ENCODE measurements around the gene CHPF2.

The CHPF2 gene, protein sequence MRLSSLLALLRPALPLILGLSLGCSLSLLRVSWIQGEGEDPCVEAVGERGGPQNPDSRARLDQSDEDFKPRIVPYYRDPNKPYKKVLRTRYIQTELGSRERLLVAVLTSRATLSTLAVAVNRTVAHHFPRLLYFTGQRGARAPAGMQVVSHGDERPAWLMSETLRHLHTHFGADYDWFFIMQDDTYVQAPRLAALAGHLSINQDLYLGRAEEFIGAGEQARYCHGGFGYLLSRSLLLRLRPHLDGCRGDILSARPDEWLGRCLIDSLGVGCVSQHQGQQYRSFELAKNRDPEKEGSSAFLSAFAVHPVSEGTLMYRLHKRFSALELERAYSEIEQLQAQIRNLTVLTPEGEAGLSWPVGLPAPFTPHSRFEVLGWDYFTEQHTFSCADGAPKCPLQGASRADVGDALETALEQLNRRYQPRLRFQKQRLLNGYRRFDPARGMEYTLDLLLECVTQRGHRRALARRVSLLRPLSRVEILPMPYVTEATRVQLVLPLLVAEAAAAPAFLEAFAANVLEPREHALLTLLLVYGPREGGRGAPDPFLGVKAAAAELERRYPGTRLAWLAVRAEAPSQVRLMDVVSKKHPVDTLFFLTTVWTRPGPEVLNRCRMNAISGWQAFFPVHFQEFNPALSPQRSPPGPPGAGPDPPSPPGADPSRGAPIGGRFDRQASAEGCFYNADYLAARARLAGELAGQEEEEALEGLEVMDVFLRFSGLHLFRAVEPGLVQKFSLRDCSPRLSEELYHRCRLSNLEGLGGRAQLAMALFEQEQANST

DNA sequence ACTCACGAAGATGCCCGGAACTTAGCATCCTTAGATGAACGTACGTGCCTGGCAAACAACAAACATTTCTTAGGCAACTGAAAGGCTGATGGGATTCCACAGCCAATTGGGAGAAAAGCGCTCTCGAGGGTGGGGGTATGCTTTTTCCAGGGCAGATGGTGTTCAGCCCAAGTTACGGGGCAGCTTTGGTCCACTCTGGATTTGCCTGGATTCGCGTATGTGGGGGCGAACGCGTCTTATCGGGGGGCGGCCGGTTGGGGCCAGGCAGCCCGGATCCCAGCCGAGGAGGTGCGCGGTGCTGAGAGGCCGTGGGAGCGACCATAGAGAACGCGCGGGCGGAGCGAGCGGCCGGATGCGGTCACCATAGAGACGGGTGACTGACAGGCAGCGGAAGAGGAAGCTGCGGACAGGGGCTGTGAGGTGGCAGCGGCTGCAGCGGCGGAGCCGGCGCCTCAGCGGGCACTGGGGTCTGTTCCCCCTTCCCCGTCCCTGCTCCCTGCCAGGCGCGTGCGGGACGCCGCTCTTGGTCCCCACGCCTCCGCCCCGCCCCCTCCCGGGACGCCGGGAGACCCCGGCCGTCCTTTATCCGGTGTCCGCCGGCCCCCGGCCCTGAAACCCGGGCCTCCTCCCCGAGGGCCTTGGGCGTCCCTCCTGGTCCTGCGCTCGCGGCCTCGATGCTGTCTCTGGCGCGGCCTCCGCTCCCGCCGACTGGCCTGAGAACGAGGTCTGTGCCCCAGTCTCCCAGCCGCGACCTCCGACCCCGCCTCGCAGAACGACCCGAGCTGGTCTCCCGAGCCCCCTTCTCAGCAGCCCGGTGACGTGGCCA is at the start of gene CHPF2:
Gene CHPF2, plus strand, starts transcription at position 393 of the 826 bp plus-strand sequence. CDS start 1,529 bp downstream, outside the sequence.
- DNase-seq (ENCODE audit: extremely low read depth in 1 of 2, low read depth in 1 of 2), result peak; percentile 83 to 88

GRCh38 chr7:151185762-151186639 is 46.3 kb upstream of the CHPF2 start:
- no peak for DNase-seq (ENCODE audit: extremely low read depth in 1 of 2, low read depth in 1 of 2)

GRCh38 chr7:151186640-151187408 is 45.5 kb upstream of the CHPF2 start, which contains the start of gene ASB10:
TSS of gene ASB10 (minus strand) at chr7:151187250. CDS start at chr7:151187130, 120 bp downstream.
- DNase-seq (ENCODE audit: extremely low read depth in 1 of 2, low read depth in 1 of 2), result no peak

GRCh38 chr7:151187409-151188251 is 44.7 kb upstream of the CHPF2 start:
- no peak for DNase-seq (ENCODE audit: extremely low read depth in 1 of 2, low read depth in 1 of 2)

GRCh38 chr7:151188252-151188542 is 44.1 kb upstream of the CHPF2 start:
- DNase-seq (ENCODE audit: extremely low read depth in 1 of 2, low read depth in 1 of 2), result no peak

- DNase-seq (ENCODE audit: extremely low read depth in 1 of 2, low read depth in 1 of 2), result no peak
Measured at GRCh38 chr7:151189038-151189437, 43.2 kb upstream of the CHPF2 start.

DNA sequence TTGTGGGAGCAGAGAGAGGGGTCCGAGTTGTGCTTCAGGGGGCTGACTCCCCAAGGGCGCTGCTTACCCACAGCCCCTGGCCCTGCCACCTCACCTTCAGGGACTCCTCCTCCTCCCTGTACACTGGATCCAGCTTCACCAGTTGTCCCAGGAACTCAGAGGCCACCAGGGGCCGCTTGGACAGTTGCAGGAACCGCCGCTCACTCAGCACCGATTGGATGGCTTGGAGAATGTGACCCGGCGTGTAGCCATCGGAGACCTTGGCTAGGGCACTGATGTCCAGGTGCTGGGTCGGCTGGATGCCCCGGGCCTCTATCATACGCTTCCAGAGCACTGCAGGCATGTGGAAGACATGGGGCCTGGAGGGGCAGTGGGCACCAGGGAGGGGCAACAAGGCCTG is 40.7 kb upstream of the CHPF2 start:
- DNase-seq (ENCODE audit: extremely low read depth in 1 of 2, low read depth in 1 of 2), result no peak

- no peak for DNase-seq (ENCODE audit: extremely low read depth in 1 of 2, low read depth in 1 of 2)
Measured at GRCh38 chr7:151192002-151192539, 40.2 kb upstream of the CHPF2 start.

GRCh38 chr7:151193203-151193978 is 38.9 kb upstream of the CHPF2 start:
- DNase-seq (ENCODE audit: extremely low read depth in 1 of 2, low read depth in 1 of 2), result no peak

GRCh38 chr7:151194188-151194587 is 38.1 kb upstream of the CHPF2 start:
- DNase-seq (ENCODE audit: extremely low read depth in 1 of 2, low read depth in 1 of 2), result no peak

- DNase-seq (ENCODE audit: extremely low read depth in 1 of 2, low read depth in 1 of 2), result no peak
Measured at GRCh38 chr7:151195616-151196450, 36.5 kb upstream of the CHPF2 start.

DNA sequence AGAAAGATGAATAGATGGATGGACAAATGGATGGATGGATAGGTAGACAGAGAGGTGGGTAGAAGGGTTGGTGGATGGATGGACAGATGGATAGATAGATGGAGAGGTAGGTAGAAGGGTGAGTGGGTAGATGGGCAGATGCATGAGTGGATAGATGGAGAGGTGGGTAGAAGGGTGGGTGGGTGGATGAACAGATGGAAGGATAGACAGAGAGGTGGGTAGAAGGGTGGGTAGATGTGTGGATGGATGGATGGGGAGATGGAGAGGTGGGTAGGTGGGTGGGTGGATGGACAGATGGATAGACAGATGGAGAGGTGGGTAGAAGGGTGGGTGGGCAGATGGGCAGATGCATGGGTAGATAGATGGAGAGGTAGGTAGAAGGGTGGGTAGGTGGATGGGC is 34.4 kb upstream of the CHPF2 start:
- no peak for DNase-seq (ENCODE audit: extremely low read depth in 1 of 2, low read depth in 1 of 2)

- no peak for DNase-seq (ENCODE audit: extremely low read depth in 1 of 2, low read depth in 1 of 2)
Measured at GRCh38 chr7:151198945-151199848, 33.1 kb upstream of the CHPF2 start.

DNA sequence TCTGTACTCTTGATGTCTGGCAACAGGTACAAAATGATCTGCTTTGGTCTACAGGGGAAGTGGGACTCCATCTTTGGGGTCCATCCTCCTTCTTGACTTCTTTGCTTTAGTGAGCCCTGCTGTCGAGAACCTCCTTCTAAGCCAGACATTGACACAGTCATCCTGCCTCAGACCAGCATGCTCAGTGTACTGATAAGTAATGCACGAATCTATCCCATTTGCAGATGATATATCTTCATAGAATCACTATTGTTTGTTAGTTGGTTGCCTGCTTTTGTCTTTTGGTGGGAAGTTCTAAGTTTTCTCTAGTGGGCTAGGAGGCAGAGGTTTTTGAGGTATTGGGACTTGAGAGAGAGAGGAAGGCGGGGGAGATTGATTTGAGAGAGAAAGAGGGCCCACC is 30.9 kb upstream of the CHPF2 start:
- DNase-seq (ENCODE audit: extremely low read depth in 1 of 2, low read depth in 1 of 2), result no peak

DNA sequence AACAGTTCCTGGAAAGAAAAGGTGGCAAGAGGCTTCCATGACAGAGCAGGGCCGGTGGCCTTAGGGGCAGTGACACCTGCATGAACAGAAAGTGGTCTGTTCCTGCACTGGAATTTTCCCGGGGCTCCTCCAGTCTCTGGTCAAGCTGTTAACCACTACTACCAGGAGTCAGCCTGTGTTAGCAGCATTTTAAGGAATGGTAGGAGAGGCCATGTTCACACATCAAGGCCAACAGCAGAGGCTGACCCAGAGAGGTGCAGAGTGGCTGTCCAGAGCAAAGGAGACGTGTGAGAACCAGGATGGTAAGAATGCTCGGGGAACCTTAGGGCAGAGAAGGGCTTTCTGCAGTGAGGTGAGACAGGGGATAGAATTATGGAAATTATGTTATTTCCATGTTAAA is 30.5 kb upstream of the CHPF2 start:
- DNase-seq (ENCODE audit: extremely low read depth in 1 of 2, low read depth in 1 of 2), result no peak

DNA sequence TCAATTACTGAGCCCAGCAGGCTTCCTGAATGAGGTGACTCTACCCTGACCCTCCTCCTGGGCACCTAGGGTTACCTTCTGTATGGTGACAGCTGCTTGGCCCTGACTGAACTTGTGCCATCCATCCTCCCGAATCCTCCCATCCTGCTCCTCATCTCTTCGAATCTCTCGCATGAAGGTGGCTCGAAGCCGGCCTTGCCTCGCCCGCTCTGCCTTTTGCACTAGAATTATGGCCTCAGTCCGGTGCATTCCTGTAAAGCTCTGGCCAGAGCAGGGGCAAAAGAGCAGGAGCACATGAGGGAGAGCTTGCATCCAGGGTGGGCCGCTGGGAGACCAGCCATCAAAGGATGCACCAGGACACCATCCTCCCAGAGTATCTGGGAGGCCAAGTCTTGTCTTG is 29.4 kb upstream of the CHPF2 start:
- no peak for DNase-seq (ENCODE audit: extremely low read depth in 1 of 2, low read depth in 1 of 2)
